Right kidney (tissue), 1 donor: ENCODE measurements around the gene JADE2.
"Not testable (repeated sequence)": the region's sequence is repeated elsewhere in the genome, so short reads cannot be mapped to it uniquely, and the experiment has no call there.

ENCODE experiments used
- DNase-seq: peaks from one replicate; pipeline ENCODE4 v3.0.0-alpha.2; 2016

Gene JADE2

DNA sequence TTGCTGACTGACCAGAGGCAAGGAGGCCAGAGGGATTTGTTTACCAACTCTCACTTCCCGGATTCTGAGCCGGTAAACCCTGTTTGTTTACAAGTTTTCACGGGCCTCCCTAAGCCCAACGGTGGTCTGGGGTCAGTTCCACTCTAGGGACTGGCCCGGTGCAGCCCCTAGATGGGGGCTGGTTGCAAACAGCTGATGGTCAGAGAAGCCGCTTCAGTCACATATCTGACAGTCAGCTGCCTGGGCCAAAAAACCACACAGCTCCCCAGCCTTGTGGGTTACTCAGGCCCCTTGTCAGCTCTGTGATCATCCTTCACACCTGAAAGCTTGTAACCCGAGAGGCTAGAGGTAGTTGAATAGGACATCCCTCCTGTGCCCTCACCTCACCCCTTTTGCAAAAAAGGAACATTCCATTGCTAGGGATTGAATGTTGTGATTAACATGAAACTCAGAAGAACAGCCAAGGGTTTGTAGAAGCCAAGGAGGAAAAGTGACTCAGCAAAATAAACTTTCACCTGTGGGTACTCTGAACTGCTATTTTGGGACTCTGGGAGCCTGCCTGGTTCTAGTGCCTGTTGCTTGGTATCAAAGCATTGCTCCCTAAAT is 66.8 kb downstream of the JADE2 start:
- DNase-seq = no peak

DNA sequence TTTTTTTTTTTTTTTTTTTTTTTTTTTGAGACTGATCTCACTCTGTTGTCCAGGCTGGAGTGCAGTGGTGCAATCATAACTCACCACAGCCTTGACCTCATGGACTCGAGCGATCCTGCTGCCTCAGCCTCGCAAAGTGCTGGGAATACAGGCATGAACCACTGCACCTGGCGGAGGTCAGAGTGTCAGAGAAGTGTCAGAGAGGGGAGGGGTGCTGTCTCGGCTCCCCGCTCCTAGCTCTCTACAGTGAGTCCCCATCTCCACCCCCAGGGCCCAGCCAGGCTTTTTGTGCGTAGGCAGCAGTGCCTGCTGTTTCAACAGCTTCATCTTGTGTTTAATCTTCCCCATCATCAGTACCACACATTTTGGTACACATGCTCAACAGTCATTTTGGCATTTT is 68.9 kb downstream of the JADE2 start:
- no peak for DNase-seq

DNA sequence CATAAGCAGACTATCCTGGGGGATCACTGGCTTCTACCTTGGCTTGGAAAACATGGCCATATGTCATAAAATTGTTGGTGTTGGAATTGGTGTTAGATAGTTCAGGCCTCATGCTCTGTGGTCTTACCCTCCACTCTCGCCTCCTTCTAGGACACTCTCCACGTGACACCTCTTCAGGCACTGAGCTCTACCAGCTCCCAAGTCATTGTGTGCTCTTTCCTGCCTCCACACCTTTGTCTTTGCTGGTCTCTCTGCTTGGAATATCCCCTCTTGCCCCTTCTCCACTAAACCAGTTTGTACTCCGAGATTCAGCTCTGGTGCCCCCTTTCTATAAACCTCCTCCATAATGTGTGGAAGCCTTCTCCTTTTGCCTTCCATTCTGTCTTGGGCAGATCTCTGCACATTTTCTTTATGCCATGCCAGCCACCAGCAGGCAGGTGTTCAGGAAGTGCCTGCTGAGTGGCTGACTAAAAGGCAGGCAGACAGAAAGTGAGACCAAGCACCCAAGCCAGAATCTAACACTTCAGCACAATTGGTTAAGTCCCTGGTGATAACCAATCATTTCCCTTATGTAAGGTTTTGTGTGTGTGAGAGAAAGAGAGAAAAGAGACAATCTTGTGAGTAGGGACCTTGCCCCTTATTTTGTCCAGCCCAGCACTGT is 69.5 kb downstream of the JADE2 start:
- no peak for DNase-seq

DNA sequence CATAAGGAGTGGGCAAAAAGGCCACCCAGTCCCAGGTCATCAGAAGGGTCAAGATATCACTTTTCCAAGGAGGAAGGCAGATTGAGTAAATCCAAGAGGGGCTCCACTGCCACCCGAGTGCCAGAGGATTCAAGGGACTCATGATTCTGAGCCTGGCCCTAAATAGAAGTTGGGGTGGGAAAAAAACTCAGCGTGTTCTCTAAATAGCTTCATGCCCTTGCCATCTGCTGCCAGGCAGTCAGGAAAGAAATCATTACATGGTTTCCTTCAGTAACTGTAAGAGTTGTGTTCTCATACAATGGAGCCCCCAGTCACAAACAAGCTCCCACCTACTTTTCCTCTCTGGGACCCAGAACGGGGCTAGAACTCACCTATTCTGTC is 70.0 kb downstream of the JADE2 start:
- no peak for DNase-seq

DNA sequence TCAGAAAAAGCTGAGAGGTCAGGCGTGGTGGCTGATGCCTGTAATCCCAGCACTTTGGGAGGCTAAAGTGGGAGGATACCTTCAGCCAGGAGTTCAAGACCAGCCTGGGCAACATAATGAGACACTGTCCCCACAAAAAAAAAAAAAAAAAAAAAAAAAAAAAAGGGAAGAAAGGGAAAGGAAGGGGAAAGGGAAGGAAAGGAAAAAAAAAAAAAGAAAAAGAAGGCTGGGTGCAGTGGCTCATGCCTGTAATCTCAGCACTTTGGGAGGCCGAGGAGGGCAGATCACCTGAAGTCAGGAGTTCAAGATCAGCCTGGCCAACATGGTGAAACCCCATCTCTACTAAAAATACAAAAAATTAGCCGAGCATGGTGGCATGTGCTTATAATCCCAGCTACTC is 74.3 kb downstream of the JADE2 start:
- not testable (repeated sequence) for DNase-seq

DNA sequence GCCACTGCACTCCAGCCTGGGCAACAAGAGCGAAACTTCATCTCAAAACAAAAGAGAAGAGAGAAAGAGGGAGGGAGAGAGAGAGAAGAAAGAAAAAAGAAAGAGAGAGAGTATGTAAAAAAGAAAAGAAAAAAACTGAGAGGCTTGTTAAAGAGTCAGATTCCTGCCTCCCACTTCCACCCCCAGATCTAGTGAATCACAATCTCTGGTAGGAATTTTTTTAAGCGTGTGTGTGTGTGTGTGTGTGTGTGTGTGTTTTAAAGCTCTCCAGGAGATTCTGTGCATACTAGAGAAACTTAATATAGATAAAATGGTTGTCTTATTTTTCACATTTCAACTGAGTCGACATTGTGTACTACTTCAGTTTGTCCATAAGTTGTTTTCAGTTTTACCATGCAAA is 75.1 kb downstream of the JADE2 start:
- no peak for DNase-seq

DNA sequence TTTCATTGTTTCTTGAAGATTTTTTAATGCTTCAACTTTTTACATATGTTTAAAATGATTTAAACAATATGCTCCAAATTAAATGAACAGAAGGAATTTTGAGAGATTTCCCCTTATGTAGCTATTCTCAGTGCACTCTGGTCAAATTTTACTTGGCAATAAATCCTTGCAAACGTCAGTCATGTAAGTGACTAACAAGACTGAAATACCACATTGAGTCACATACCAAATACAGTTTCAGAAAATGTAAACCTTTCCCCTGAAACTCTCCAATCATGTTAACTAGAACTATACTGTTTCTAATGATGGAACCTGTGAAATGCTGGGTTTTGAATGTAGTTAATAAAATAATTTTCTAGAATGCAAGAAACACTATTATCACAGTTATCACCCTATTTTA is 77.6 kb downstream of the JADE2 start:
- DNase-seq = no peak

DNA sequence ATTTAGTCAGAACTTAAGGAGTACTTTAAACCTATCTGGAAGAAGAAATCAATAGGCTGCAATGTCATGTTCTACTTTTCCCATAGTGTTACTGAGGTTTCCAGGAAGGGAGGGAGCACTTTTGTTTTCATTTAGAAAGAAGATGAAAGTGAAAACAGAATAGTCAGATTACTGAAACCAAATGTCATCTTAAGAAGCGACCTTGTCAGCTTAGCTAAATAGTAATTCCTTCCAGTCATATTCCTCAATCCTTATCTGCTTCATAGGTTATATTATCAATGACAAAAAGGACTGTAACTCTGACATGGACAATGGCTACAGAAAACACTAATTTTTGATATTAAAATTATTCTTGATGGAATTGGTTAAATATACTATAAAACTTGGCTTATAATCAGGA is 79.4 kb downstream of the JADE2 start:
- DNase-seq = no peak

DNA sequence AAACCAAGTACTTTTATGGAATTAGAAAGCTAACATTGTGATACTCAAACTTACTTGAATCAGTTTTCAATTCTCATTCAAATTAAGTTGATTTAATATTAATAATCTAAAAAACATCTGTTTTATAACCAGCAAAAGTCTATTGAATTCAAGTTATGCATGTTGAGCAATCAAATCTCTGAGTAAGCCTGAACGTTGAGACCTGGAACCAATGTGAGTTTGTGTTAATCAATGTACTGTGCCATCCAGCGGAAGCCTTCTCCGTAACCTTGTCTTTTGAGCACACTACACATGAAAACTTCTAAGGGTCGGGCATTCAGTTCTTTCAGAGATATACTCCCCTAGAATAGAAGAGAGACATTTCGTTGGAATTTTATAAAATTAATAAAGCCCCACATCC is 81.3 kb downstream of the JADE2 start:
- no peak for DNase-seq

DNA sequence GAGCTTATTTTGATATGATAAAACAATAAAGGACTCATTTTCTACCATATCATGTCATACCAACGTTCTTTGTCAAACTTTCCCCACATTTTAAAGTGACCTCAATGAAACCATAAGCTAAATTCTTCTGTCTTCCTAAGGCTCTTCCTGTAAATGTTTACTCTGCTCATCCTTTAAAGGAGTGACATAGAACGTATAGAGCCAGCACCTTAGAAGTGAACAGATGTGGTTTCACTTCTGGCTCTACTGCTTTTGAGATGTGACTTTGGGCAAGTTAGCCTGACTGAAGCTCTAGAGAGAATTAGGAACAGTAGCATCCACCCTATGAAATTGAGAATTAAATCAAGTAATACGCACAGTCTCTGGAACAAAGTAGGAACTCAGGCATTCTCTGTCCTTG is 83.1 kb downstream of the JADE2 start:
- DNase-seq = no peak

DNA sequence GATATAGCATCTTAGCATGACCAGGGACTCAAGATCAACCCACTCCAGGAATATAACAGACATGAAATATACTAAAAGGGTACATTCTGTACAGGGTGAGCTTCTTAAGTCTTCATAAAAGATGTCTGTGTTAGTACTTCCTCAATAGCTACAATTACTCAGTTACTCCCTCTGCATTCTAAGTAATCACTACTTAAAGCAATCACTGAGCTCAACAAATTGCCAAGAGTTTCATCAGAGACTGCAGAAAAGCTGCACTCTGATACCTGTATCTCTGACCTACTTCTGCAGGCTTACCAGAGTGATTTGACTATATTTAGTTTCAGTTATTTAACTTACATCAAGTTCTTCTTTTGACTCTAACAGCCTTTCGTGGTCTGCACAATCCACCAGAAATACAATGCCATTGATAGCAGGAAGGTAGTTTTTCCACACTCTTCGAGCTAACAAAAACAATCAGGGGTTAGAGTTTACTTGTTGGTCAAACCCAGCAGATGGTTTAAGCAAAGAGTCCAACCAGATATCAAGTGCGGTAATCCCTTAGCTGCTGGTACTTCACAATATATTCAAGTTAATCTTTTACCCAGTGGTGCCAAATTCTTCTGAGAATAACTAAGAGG is 83.9 kb downstream of the JADE2 start:
- DNase-seq = no peak

DNA sequence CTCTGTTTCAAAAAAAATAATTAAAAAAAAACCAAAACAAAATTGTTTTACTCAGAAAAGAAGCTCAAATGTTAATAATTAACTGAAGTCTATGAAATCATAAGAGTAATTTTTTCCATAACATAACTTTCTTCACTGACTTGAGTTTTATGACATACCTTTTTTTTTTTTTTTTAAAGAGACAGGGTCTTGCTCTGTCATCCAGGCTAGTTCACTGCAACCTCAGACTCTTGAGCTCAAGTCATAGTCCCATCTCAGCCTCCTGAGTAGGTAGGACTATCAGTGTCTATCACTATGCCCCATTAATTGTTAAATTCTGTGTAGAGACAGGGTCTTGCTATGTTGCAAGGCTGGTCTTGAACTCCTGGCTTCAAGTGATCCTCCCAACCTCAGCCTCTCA is 85.3 kb downstream of the JADE2 start:
- DNase-seq = no peak

DNA sequence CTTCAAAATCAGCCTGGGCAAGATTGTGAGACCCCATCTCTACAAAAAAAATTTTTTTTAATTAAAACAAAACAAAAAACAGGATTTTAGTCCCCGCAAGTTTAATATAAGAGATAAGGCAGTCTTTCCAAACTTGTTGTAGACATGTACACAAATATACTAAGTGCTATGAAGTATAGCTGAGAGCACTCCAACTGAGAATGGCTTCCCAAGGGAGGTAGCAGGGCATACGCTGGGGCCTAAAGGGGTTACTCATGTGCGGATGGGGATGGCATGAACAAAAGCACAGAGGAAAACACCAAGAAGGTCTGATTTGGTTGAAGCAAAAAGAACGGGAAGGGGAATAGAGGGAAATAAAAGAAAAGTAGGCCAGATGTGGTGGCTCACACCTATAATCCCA is 86.0 kb downstream of the JADE2 start:
- no peak for DNase-seq

DNA sequence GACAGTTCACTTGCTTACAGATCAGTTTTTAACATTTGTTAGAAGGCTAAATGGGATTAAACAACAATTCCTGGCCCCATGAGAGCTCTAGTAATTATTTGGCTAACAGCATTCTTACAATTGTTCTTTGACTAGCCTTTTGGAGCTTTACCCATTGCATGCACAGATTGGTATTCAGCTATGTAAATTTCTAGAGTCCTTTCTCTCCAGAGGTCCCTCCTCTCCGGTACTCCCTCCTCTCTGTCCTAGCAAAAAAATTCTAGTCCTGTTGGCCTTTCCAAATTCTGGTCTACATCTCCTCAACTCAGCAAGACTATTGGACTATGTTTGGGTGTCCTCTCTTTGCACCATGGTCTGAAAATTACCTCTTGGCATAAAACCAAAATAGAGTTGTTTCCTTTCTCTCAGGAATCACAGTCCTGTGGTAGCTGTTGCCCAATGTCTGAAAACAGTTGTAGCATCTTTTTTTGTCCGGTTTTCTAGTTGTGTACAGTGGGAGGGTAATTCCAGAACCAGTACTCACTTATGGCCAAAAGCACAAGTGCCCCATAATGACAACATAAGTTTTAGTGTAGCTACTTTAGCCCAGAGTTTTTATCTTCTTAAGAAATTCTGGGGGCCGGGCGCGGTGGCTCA is 89.1 kb downstream of the JADE2 start:
- no peak for DNase-seq

DNA sequence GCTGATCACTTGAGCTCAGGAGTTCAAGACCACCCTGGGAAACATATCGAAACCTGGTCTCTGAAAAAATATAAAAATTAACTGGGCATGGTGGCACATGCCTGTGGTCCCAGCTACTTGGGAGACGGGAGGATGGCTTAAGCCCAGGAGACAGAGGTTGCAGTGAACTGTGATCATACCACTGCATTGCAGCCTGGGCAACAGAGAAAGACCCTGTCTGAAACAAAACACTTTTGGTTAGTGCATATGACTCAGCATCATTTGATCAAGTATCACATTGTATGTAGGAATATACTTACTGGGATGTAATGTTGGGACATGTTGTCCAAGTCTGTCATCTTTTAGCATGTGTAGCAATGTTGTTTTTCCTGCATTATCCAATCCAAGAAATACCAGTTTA is 95.2 kb downstream of the JADE2 start:
- DNase-seq = no peak

DNA sequence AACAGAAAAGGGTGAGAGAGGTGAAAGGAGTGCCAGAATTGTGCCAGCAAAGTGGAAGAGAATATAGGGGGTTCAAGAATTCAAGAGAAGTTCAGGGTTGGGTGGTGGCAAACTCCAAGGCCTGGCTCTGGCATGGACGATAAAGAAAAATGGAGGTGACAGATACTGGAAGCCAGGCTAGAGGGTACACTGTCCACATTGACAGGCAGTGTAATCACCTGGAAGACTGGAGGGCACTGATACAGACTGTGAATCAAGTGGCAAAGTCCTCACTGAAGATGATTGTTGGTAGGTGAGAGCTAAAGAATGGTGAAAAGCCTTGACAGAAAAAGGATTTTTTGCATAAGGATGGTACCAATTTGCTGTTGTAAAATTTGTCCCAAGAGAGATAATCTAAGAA is 100.1 kb downstream of the JADE2 start:
- DNase-seq = no peak

DNA sequence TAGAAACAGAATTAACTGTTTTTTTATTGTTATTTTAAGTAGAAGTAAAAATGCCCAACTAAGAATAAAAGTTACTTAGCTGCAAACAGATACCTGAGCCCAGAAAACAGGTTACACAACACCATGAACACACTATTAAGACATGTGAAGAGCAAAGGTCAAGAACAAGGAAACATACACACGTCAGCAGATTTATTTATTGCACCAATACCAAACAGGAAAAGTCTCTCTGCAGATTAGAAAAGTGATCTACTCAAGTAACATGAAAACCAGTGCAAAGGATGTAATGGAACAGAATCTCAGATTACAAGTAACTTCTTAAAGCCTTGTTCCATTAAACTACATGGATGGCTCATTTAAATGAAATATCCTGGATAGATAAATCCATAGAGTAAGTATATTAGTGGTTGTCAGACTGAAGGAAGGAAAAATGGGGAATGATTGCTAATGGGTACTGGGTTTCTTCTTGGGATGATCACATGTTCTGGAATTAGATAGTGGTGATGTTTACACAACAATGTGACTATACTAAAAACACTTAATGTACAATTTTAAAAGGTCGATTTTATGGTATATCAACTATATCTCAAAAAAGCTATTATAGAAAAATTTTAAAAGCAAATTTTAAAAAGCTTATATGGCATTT is 101.0 kb downstream of the JADE2 start:
- no peak for DNase-seq
